ENCODE measurements around the gene NUP54. TPM values are rescaled to one million over a fixed set of nuclear protein-coding genes. Genes with fewer than 3 reads are reported as not detected.
A peak's percentile ranks its signal among the peaks of the same experiment; 100 is the strongest.

The NUP54 gene
- total RNA-seq, 1 donor from 2014 or later: 17.3 TPM

GRCh38 chr4:76153356-76153755 is 5.2 kb upstream of the NUP54 start:
- ATAC-seq (no peak), DNase-seq (no peak)
- intact Hi-C loops (cut with micrococcal nuclease): no loop called here

- ATAC-seq (peak; percentile 66), DNase-seq (peak; percentile 49)
- intact Hi-C loops (cut with micrococcal nuclease): no loop called here
Observed at GRCh38 chr4:76147454-76148141, 599 bp downstream of the NUP54 start.

GRCh38 chr4:76144546-76144945 is 3.7 kb downstream of the NUP54 start:
- ATAC-seq: no peak
- DNase-seq: no peak
- intact Hi-C loops (cut with micrococcal nuclease): no loop called here

- DNase-seq (no peak), ATAC-seq (no peak)
- intact Hi-C loops (cut with micrococcal nuclease): no loop called here
Observed at GRCh38 chr4:76141241-76141640, 7.0 kb downstream of the NUP54 start.

GRCh38 chr4:76127754-76128153 is 20.4 kb downstream of the NUP54 start:
- intact Hi-C loops (cut with micrococcal nuclease): no loop called here
- ATAC-seq: no peak

GRCh38 chr4:76125816-76126215 is 22.4 kb downstream of the NUP54 start:
- DNase-seq (no peak), ATAC-seq (no peak)
- intact Hi-C loops (cut with micrococcal nuclease): no loop called here

More at GRCh38 chr4:76127754-76128153, 20.4 kb downstream of the NUP54 start:
- no peak for DNase-seq

- no peak for DNase-seq
- intact Hi-C loops (cut with micrococcal nuclease): no loop called here
- ATAC-seq: no peak
Observed at GRCh38 chr4:76120199-76120598, 28.0 kb downstream of the NUP54 start.

GRCh38 chr4:76117536-76117935 is 30.7 kb downstream of the NUP54 start:
- DNase-seq: no peak
- no peak for ATAC-seq
- intact Hi-C loops (cut with micrococcal nuclease): no loop called here

- intact Hi-C loops (cut with micrococcal nuclease): no loop called here
- DNase-seq: no peak
- no peak for ATAC-seq
Observed at GRCh38 chr4:76116821-76117220, 31.4 kb downstream of the NUP54 start.

GRCh38 chr4:76108467-76109181 is 39.6 kb downstream of the NUP54 start:
- ATAC-seq: no peak
- intact Hi-C loops (cut with micrococcal nuclease): no loop called here
- no peak for DNase-seq

GRCh38 chr4:76106442-76106841 is 41.8 kb downstream of the NUP54 start:
- intact Hi-C loops (cut with micrococcal nuclease): no loop called here
- ATAC-seq (no peak), DNase-seq (no peak)

GRCh38 chr4:76105652-76106051 is 42.5 kb downstream of the NUP54 start:
- DNase-seq (no peak), ATAC-seq (peak; percentile 84)
- intact Hi-C loops (cut with micrococcal nuclease): no loop called here

GRCh38 chr4:76096076-76096475 is 52.1 kb downstream of the NUP54 start:
- intact Hi-C loops (cut with micrococcal nuclease): no loop called here
- DNase-seq (no peak), ATAC-seq (no peak)

GRCh38 chr4:76095568-76095967 is 52.6 kb downstream of the NUP54 start:
- intact Hi-C loops (cut with micrococcal nuclease): no loop called here
- ATAC-seq (no peak), DNase-seq (no peak)

GRCh38 chr4:76091052-76091451 is 57.1 kb downstream of the NUP54 start:
- intact Hi-C loops (cut with micrococcal nuclease): no loop called here
- ATAC-seq (no peak), DNase-seq (no peak)

- peak; percentile 56 for ATAC-seq
- intact Hi-C loops (cut with micrococcal nuclease): no loop called here
Observed at GRCh38 chr4:76090241-76090691, 57.9 kb downstream of the NUP54 start.

GRCh38 chr4:76088719-76089118 is 59.5 kb downstream of the NUP54 start:
- ATAC-seq: no peak
- intact Hi-C loops (cut with micrococcal nuclease): loop anchor here (5.0 kb wide), 1 partner anchor 91 kb away; no protein-coding TSS in a partner anchor
- no peak for DNase-seq

More at GRCh38 chr4:76090241-76090691, 57.9 kb downstream of the NUP54 start:
- DNase-seq: no peak

- ATAC-seq (peak; percentile 87), DNase-seq (peak; percentile 38)
- intact Hi-C loops (cut with micrococcal nuclease): loop anchor here (5.0 kb wide), 1 partner anchor 90 kb away; no protein-coding TSS in a partner anchor
Observed at GRCh38 chr4:76087007-76087769, 61.0 kb downstream of the NUP54 start.

GRCh38 chr4:76084542-76084941 is 63.7 kb downstream of the NUP54 start:
- peak; percentile 76 for ATAC-seq
- intact Hi-C loops (cut with micrococcal nuclease): no loop called here
- DNase-seq: no peak
